Measurements from ENCODE around the gene TLK2. TPM values are rescaled to one million over a fixed set of nuclear protein-coding genes. Genes with fewer than 3 reads are reported as not detected.
"Not testable (repeated sequence)": the region's sequence is repeated elsewhere in the genome, so short reads cannot be mapped to it uniquely, and the experiment has no call there.

Gene TLK2
- total and polyA plus RNA-seq, 5 donors, result 14.6 to 29.1 (median 27.1) TPM

GRCh38 chr17:62601471-62601870, 122.8 kb downstream of the TLK2 start:
- no peak for DNase-seq
- peak in 1 of 2 donors; percentile 72 for ATAC-seq
- intact Hi-C loops (cut with DNase I), result no loop called here
- 82% methylated on average over 2 of the region's 2 CpGs for WGBS
- no peak overlapping the region for H3K27ac ChIP-seq (ENCODE audit: low read length)
- H3K9me3 ChIP-seq (ENCODE audit: control insufficient read depth, low read length), result no peaks in the 10 kb centered on the region
- H3K4me1 ChIP-seq (ENCODE audit: control insufficient read depth, insufficient read depth, low read length), result no peaks in the 10 kb centered on the region
- no peak overlapping the region for H3K4me3 ChIP-seq (ENCODE audit: low read length)
- no peaks in the 10 kb centered on the region for H3K27me3 ChIP-seq (ENCODE audit: control insufficient read depth, insufficient read depth)

- 98% methylated on average over 6 of the region's 6 CpGs for WGBS
- H3K4me1 ChIP-seq (ENCODE audit: control insufficient read depth, insufficient read depth, low read length); H3K4me3 ChIP-seq (ENCODE audit: low read length); DNase-seq; H3K27ac ChIP-seq (ENCODE audit: low read length); H3K9me3 ChIP-seq (ENCODE audit: control insufficient read depth, low read length); ATAC-seq; H3K27me3 ChIP-seq (ENCODE audit: control insufficient read depth, insufficient read depth); intact Hi-C loops (cut with DNase I): not testable (repeated sequence)
Measured at GRCh38 chr17:62603783-62604182, 125.2 kb downstream of the TLK2 start.

GRCh38 chr17:62605588-62605987, 127.0 kb downstream of the TLK2 start:
- Histone ChIP-seq H3K9me3 (ENCODE audit: control insufficient read depth, low read length) (no peaks in the 10 kb centered on the region), H3K4me3 (ENCODE audit: low read length) (no peak overlapping the region), H3K4me1 (ENCODE audit: control insufficient read depth, insufficient read depth, low read length) (no peaks in the 10 kb centered on the region), H3K27me3 (ENCODE audit: control insufficient read depth, insufficient read depth) (no peaks in the 10 kb centered on the region), H3K27ac (ENCODE audit: low read length) (no peak overlapping the region)
- 99% methylated on average over 7 of the region's 7 CpGs for WGBS
- DNase-seq, result no peak
- intact Hi-C loops (cut with DNase I), result no loop called here
- no peak for ATAC-seq

GRCh38 chr17:62611292-62611691, 132.7 kb downstream of the TLK2 start:
- WGBS, result 87% methylated on average over 5 of the region's 5 CpGs
- intact Hi-C loops (cut with DNase I), result no loop called here

GRCh38 chr17:62611728-62612127, 133.1 kb downstream of the TLK2 start:
- no peak overlapping the region for H3K27ac ChIP-seq (ENCODE audit: low read length)
- intact Hi-C loops (cut with DNase I), result no loop called here
- DNase-seq, result no peak
- WGBS, result 67% methylated on average over 8 of the region's 8 CpGs
- H3K4me3 ChIP-seq (ENCODE audit: low read length), result no peak overlapping the region
- H3K27me3 ChIP-seq (ENCODE audit: control insufficient read depth, insufficient read depth), result no peaks in the 10 kb centered on the region
- H3K4me1 ChIP-seq (ENCODE audit: control insufficient read depth, insufficient read depth, low read length), result peaks cover 3% of the 10 kb centered on the region
- ATAC-seq, result no peak
- H3K9me3 ChIP-seq (ENCODE audit: control insufficient read depth, low read length), result no peaks in the 10 kb centered on the region

More at GRCh38 chr17:62611292-62611691, 132.7 kb downstream of the TLK2 start:
- DNase-seq, result no peak
- Histone ChIP-seq H3K27ac (ENCODE audit: low read length) (no peak overlapping the region), H3K9me3 (ENCODE audit: control insufficient read depth, low read length) (no peaks in the 10 kb centered on the region), H3K27me3 (ENCODE audit: control insufficient read depth, insufficient read depth) (no peaks in the 10 kb centered on the region), H3K4me1 (ENCODE audit: control insufficient read depth, insufficient read depth, low read length) (peaks cover 3% of the 10 kb centered on the region), H3K4me3 (ENCODE audit: low read length) (no peak overlapping the region)
- ATAC-seq, result no peak

- H3K4me1 ChIP-seq (ENCODE audit: control insufficient read depth, insufficient read depth, low read length); DNase-seq; H3K27ac ChIP-seq (ENCODE audit: low read length); H3K4me3 ChIP-seq (ENCODE audit: low read length); H3K27me3 ChIP-seq (ENCODE audit: control insufficient read depth, insufficient read depth); H3K9me3 ChIP-seq (ENCODE audit: control insufficient read depth, low read length); intact Hi-C loops (cut with DNase I): not testable (repeated sequence)
- ATAC-seq, result peak; percentile 77 to 78
- 80% methylated on average over 12 of the region's 12 CpGs for WGBS
Measured at GRCh38 chr17:62612289-62612688, 133.7 kb downstream of the TLK2 start.

GRCh38 chr17:62613095-62613494, 134.5 kb downstream of the TLK2 start:
- H3K9me3 ChIP-seq (ENCODE audit: control insufficient read depth, low read length); DNase-seq; H3K27me3 ChIP-seq (ENCODE audit: control insufficient read depth, insufficient read depth); H3K4me1 ChIP-seq (ENCODE audit: control insufficient read depth, insufficient read depth, low read length); intact Hi-C loops (cut with DNase I); H3K27ac ChIP-seq (ENCODE audit: low read length); ATAC-seq; H3K4me3 ChIP-seq (ENCODE audit: low read length): not testable (repeated sequence)
- WGBS, result 75% methylated on average over 4 of the region's 4 CpGs

GRCh38 chr17:62614142-62614541, 135.5 kb downstream of the TLK2 start:
- no peaks in the 10 kb centered on the region for H3K27me3 ChIP-seq (ENCODE audit: control insufficient read depth, insufficient read depth)
- intact Hi-C loops (cut with DNase I), result no loop called here
- no peaks in the 10 kb centered on the region for H3K9me3 ChIP-seq (ENCODE audit: control insufficient read depth, low read length)
- WGBS, result 42% methylated on average over 6 of the region's 6 CpGs
- ATAC-seq (no peak), DNase-seq (no peak)
- peaks cover 3% of the 10 kb centered on the region for H3K4me1 ChIP-seq (ENCODE audit: control insufficient read depth, insufficient read depth, low read length)
- H3K4me3 ChIP-seq (ENCODE audit: low read length), result no peak overlapping the region
- H3K27ac ChIP-seq (ENCODE audit: low read length), result no peak overlapping the region

- peaks cover 3% of the 10 kb centered on the region for H3K4me1 ChIP-seq (ENCODE audit: control insufficient read depth, insufficient read depth, low read length)
- no peak overlapping the region for H3K27ac ChIP-seq (ENCODE audit: low read length)
- intact Hi-C loops (cut with DNase I), result no loop called here
- WGBS, result 83% methylated on average over 4 of the region's 4 CpGs
- H3K27me3 ChIP-seq (ENCODE audit: control insufficient read depth, insufficient read depth), result no peaks in the 10 kb centered on the region
- H3K9me3 ChIP-seq (ENCODE audit: control insufficient read depth, low read length), result no peaks in the 10 kb centered on the region
- no peak for DNase-seq
- H3K4me3 ChIP-seq (ENCODE audit: low read length), result no peak overlapping the region
- no peak for ATAC-seq
Measured at GRCh38 chr17:62615503-62615902, 136.9 kb downstream of the TLK2 start.

GRCh38 chr17:62616993-62617893, 138.6 kb downstream of the TLK2 start:
- Histone ChIP-seq H3K27ac (ENCODE audit: low read length) (no peak overlapping the region), H3K9me3 (ENCODE audit: control insufficient read depth, low read length) (no peaks in the 10 kb centered on the region), H3K4me1 (ENCODE audit: control insufficient read depth, insufficient read depth, low read length) (peaks cover 3% of the 10 kb centered on the region), H3K27me3 (ENCODE audit: control insufficient read depth, insufficient read depth) (no peaks in the 10 kb centered on the region), H3K4me3 (ENCODE audit: low read length) (no peak overlapping the region)
- ATAC-seq, result no peak
- DNase-seq, result no peak
- whole genome bisulfite sequencing, result 71% methylated on average over 8 of the region's 8 CpGs
- intact Hi-C loops (cut with DNase I), result no loop called here

- no peaks in the 10 kb centered on the region for H3K27me3 ChIP-seq (ENCODE audit: control insufficient read depth, insufficient read depth)
- no peak overlapping the region for H3K27ac ChIP-seq (ENCODE audit: low read length)
- no peaks in the 10 kb centered on the region for H3K9me3 ChIP-seq (ENCODE audit: control insufficient read depth, low read length)
- ATAC-seq, result peak; percentile 8 to 15
- H3K4me1 ChIP-seq (ENCODE audit: control insufficient read depth, insufficient read depth, low read length), result peaks cover 3% of the 10 kb centered on the region
- intact Hi-C loops (cut with DNase I), result no loop called here
- no peak overlapping the region for H3K4me3 ChIP-seq (ENCODE audit: low read length)
- peak in 1 of 3 donors; percentile 75 for DNase-seq
- WGBS, result 73% methylated on average over 6 of the region's 6 CpGs
Measured at GRCh38 chr17:62617894-62618472, 139.4 kb downstream of the TLK2 start.

Measured in right cardiac atrium (tissue), 5 donors.